H1 (cell line): ENCODE data around the gene SGO1. TPM values are rescaled to one million over a fixed set of nuclear protein-coding genes. Genes with fewer than 3 reads are reported as not detected.

Source experiments
- CTCF ChIA-PET: fragments of 300-600 bp; sonication (Branson Sonifier 250); formaldehyde crosslinking; loops from one replicate; lab custom pipeline; 2021; ENCODE audit not compliant: partially characterized antibody; lab: Charles Lee
- POLR2A ChIA-PET: fragments of 300-600 bp; sonication (Branson Sonifier 250); formaldehyde crosslinking; loops from one replicate; lab custom pipeline; 2021; ENCODE audit warnings: inconsistent platforms; ENCODE audit not compliant: partially characterized antibody; lab: Charles Lee
- DNase-seq, 2 experiments: peaks; one replicate each; pipeline versions ENCODE4 v3.0.0 to v3.0.0-alpha.2; 2010 to 2022; ENCODE audit warnings: low spot score in 2 of 2, low read depth in 1 of 2, mixed read lengths in 1 of 2
- FAIRE-seq: peaks from 2 replicates; lab custom pipeline; 2011; peaks lifted over from hg19 to GRCh38; lab: Jason Lieb, UNC
- H2AFZ ChIP-seq: 2 replicates; pipeline ENCODE4 v1.8.1; 2012; ENCODE audit warnings: low read length, inconsistent platforms
- H2AK5ac ChIP-seq: 2 replicates; pipeline ENCODE4 v1.6.1; 2013; ENCODE audit warnings: low read depth, low read length
- H2BK120ac ChIP-seq: replicated peaks from 2 replicates; pipeline ENCODE3; 2013; ENCODE audit warnings: low read depth, low read length, inconsistent platforms
- H2BK12ac ChIP-seq: 2 replicates; pipeline ENCODE4 v1.6.1; 2013; ENCODE audit warnings: low read depth, low read length
- H2BK15ac ChIP-seq: 2 replicates; pipeline ENCODE4 v1.6.1; 2013; ENCODE audit warnings: low read length
- H2BK20ac ChIP-seq: 2 replicates; pipeline ENCODE4 v1.6.1; 2013; ENCODE audit warnings: low read length
- H2BK5ac ChIP-seq: 2 replicates; pipeline ENCODE4 v1.6.1; 2013; ENCODE audit warnings: low read depth, low read length
- H3K14ac ChIP-seq: 2 replicates; pipeline ENCODE4 v1.6.1; 2013; ENCODE audit warnings: inconsistent platforms; ENCODE audit not compliant: insufficient read length
- H3K18ac ChIP-seq: 2 replicates; pipeline ENCODE4 v1.6.1; 2013; ENCODE audit warnings: low read length; ENCODE audit errors: extremely low read depth
- H3K23ac ChIP-seq: 2 replicates; pipeline ENCODE4 v1.6.1; 2013; ENCODE audit warnings: inconsistent platforms; ENCODE audit not compliant: insufficient read length
- H3K23me2 ChIP-seq: 2 replicates; pipeline ENCODE4 v1.6.1; 2013; ENCODE audit warnings: low read depth, low read length
- H3K27ac ChIP-seq: 2 replicates; pipeline ENCODE4 v1.6.1; 2011; ENCODE audit warnings: low read depth, low read length, inconsistent platforms
- H3K27me3 ChIP-seq, 4 experiments: replicated peaks in 1 of 4; 1 replicate in 1 of 4; 2 replicates in 3 of 4; pipeline versions ENCODE4 v1.6.1 to v1.8.1; 2011 to 2013; ENCODE audit warnings: low read length in 3 of 4, mild to moderate bottlenecking in 3 of 4, inconsistent platforms in 2 of 4, mixed read lengths in 2 of 4, moderate library complexity in 1 of 4; ENCODE audit not compliant: control insufficient read depth in 3 of 4, insufficient read depth in 3 of 4; ENCODE audit errors: extremely low read depth in 1 of 4
- H3K36me3 ChIP-seq, 4 experiments: 2 replicates each; pipeline versions ENCODE4 v1.6.1 to v1.8.1; 2011 to 2013; ENCODE audit warnings: mild to moderate bottlenecking in 4 of 4, low read length in 3 of 4, moderate library complexity in 2 of 4, control low read depth in 1 of 4, inconsistent platforms in 1 of 4; ENCODE audit not compliant: insufficient read depth in 4 of 4, control insufficient read depth in 2 of 4
- H3K4ac ChIP-seq: replicated peaks from 2 replicates; pipeline ENCODE3; 2013; ENCODE audit warnings: low read length, low read depth, mixed read lengths, inconsistent platforms; ENCODE audit not compliant: insufficient read length
- H3K4me1 ChIP-seq, 4 experiments: replicated peaks in 1 of 4; 1 replicate in 1 of 4; 2 replicates in 3 of 4; pipeline versions ENCODE4 v1.6.1 to v1.8.1; 2011 to 2013; ENCODE audit warnings: low read length in 3 of 4, inconsistent platforms in 2 of 4, mixed read lengths in 1 of 4; ENCODE audit not compliant: insufficient read depth in 4 of 4, control insufficient read depth in 3 of 4
- H3K4me2 ChIP-seq, 2 experiments: 2 replicates each; pipeline versions ENCODE4 v1.6.1 to v1.8.1; 2011 to 2013; ENCODE audit warnings: low read depth in 2 of 2, low read length in 2 of 2, control low read depth in 1 of 2, inconsistent platforms in 1 of 2, mild to moderate bottlenecking in 1 of 2; ENCODE audit not compliant: insufficient read depth in 1 of 2
- H3K4me3 ChIP-seq, 4 experiments: fragments of 200-600, 300-600 bp in 1 of 4; sonication (generic), shearing (Covaris generic), sonication (Bioruptor Twin) in 1 of 4; 2 replicates each; pipeline versions ENCODE4 v1.5.1 to v1.8.1; 2011 to 2016; ENCODE audit warnings: low read length in 4 of 4, low read depth in 3 of 4, control low read depth in 2 of 4, inconsistent platforms in 2 of 4, mild to moderate bottlenecking in 2 of 4, mixed read lengths in 1 of 4, moderate library complexity in 1 of 4; ENCODE audit not compliant: insufficient read depth in 2 of 4; ENCODE audit errors: extremely low read depth in 1 of 4
- H3K56ac ChIP-seq: replicated peaks from 2 replicates; pipeline ENCODE3; 2013; ENCODE audit warnings: low read depth, mild to moderate bottlenecking, mixed read lengths, low read length, inconsistent platforms; ENCODE audit not compliant: insufficient read length
- H3K79me1 ChIP-seq: 2 replicates; pipeline ENCODE4 v1.6.1; 2013; ENCODE audit warnings: low read depth, low read length, control low read depth
- H3K79me2 ChIP-seq, 2 experiments: 2 replicates each; pipeline versions ENCODE4 v1.6.1 to v1.8.1; 2012 to 2013; ENCODE audit warnings: low read length in 2 of 2, mild to moderate bottlenecking in 2 of 2, inconsistent platforms in 1 of 2; ENCODE audit not compliant: insufficient read depth in 2 of 2, control insufficient read depth in 1 of 2
- H3K9ac ChIP-seq, 4 experiments: replicated peaks in 1 of 4; 1 replicate in 1 of 4; 2 replicates in 3 of 4; pipeline versions ENCODE4 v1.6.1 to v1.8.1; 2011 to 2013; ENCODE audit warnings: low read depth in 3 of 4, low read length in 3 of 4, control low read depth in 2 of 4, mild to moderate bottlenecking in 2 of 4, moderate library complexity in 2 of 4, inconsistent platforms in 1 of 4; ENCODE audit errors: extremely low read depth in 1 of 4
- H3K9me3 ChIP-seq, 2 experiments: 2 replicates each; pipeline versions ENCODE4 v1.6.1 to v1.8.1; 2012 to 2013; ENCODE audit warnings: mild to moderate bottlenecking in 2 of 2, moderate library complexity in 2 of 2, control low read depth in 1 of 2, inconsistent platforms in 1 of 2, low read depth in 1 of 2, low read length in 1 of 2, mixed read lengths in 1 of 2; ENCODE audit not compliant: insufficient read depth in 2 of 2
- H4K20me1 ChIP-seq, 2 experiments: replicated peaks in 1 of 2; 2 replicates each; pipeline versions ENCODE3 to v1.8.1; 2011 to 2013; ENCODE audit warnings: inconsistent platforms in 2 of 2, low read length in 2 of 2, mild to moderate bottlenecking in 1 of 2; ENCODE audit not compliant: insufficient read depth in 2 of 2, control insufficient read depth in 1 of 2
- H4K5ac ChIP-seq: 2 replicates; pipeline ENCODE4 v1.6.1; 2013; ENCODE audit warnings: low read length, low read depth, mixed read lengths, inconsistent platforms; ENCODE audit not compliant: insufficient read length
- H4K8ac ChIP-seq: 2 replicates; pipeline ENCODE4 v1.8.0; 2013; ENCODE audit warnings: mild to moderate bottlenecking, moderate library complexity, low read length, inconsistent platforms; ENCODE audit not compliant: insufficient read depth; ENCODE audit errors: extremely low read depth
- H4K91ac ChIP-seq: replicated peaks from 2 replicates; pipeline ENCODE3; 2013; ENCODE audit warnings: low read length, mixed read lengths, inconsistent platforms; ENCODE audit not compliant: insufficient read length
- ATF3 ChIP-seq: IDR thresholded peaks from 2 replicates; pipeline ENCODE4 v1.6.1; 2011; ENCODE audit warnings: low read depth, mild to moderate bottlenecking, low read length; ENCODE audit not compliant: insufficient read depth
- BACH1 ChIP-seq: IDR thresholded peaks from 2 replicates; pipeline ENCODE4 v1.6.1; 2012; ENCODE audit warnings: low read length, improper control_type of control experiment
- BRCA1 ChIP-seq: IDR thresholded peaks from 2 replicates; pipeline ENCODE4 v1.6.1; 2012; ENCODE audit warnings: low read depth, low read length, improper control_type of control experiment
- CBX5 ChIP-seq: fragments of 300-800, 300-1000 bp; sonication (generic); IDR thresholded peaks from 2 replicates; pipeline ENCODE4 v1.7.1; 2016; ENCODE audit warnings: antibody characterized with exemption, low read length, low read depth
- CHD2 ChIP-seq: IDR thresholded peaks from 2 replicates; pipeline ENCODE4 v1.6.1; 2012; ENCODE audit warnings: low read length, improper control_type of control experiment
- GABPA ChIP-seq: IDR thresholded peaks from 2 replicates; pipeline ENCODE4 v1.6.1; 2011; ENCODE audit warnings: mild to moderate bottlenecking, low read length, moderate library complexity, borderline replicate concordance; ENCODE audit not compliant: insufficient read depth
- JUND ChIP-seq: IDR thresholded peaks from 2 replicates; pipeline ENCODE4 v1.6.1; 2011; ENCODE audit warnings: mild to moderate bottlenecking, improper control_type of control experiment, low read length
- KDM1A ChIP-seq: fragments of 200-600, 300-600 bp; sonication (generic); IDR thresholded peaks from 2 replicates; pipeline ENCODE4 v1.7.1; 2016; ENCODE audit warnings: mild to moderate bottlenecking, low read length, borderline replicate concordance
- NANOG ChIP-seq: IDR thresholded peaks from 2 replicates; pipeline ENCODE4 v1.6.1; 2011; ENCODE audit warnings: low read length, low read depth, mild to moderate bottlenecking, inconsistent platforms; ENCODE audit not compliant: insufficient read depth, poor library complexity, severe bottlenecking
- POLR2AphosphoS5 ChIP-seq: IDR thresholded peaks from 2 replicates; pipeline ENCODE4 v1.6.1; 2011; ENCODE audit warnings: low read depth, low read length
- RFX5 ChIP-seq: IDR thresholded peaks from 2 replicates; pipeline ENCODE4 v1.6.1; 2011; ENCODE audit warnings: low read depth, low read length, improper control_type of control experiment, borderline replicate concordance
- SIX5 ChIP-seq: IDR thresholded peaks from 2 replicates; pipeline ENCODE4 v1.6.1; 2011; ENCODE audit warnings: mild to moderate bottlenecking, low read depth, low read length
- SP1 ChIP-seq: IDR thresholded peaks from 2 replicates; pipeline ENCODE4 v1.6.1; 2011; ENCODE audit warnings: low read depth, low read length
- SP4 ChIP-seq: IDR thresholded peaks from 2 replicates; pipeline ENCODE4 v1.6.1; 2012; ENCODE audit warnings: low read length, inconsistent platforms
- SUZ12 ChIP-seq: fragments of 200-600 bp; sonication (generic); IDR thresholded peaks from 2 replicates; pipeline ENCODE4 v1.6.1; 2012; ENCODE audit warnings: mild to moderate bottlenecking, inconsistent platforms, low read length, moderate library complexity, mixed read lengths
- WGBS, 2 experiments: shearing (Covaris generic) in 1 of 2; methylation state at CpG; one replicate each; pipeline versions ENCODE4 v1.1.6 to v1.1.7; 2013 to 2015; ENCODE audit warnings: low lambda C conversion rate in 2 of 2, mixed read lengths in 2 of 2, inconsistent platforms in 1 of 2, low coverage in 1 of 2, missing lambda C conversion rate in 1 of 2; ENCODE audit not compliant: insufficient replicate concordance in 2 of 2, insufficient coverage in 1 of 2, insufficient read length in 1 of 2; ENCODE audit errors: extremely low coverage in 1 of 2, missing lambda C conversion rate in 1 of 2; 5-methylcytosine and 5-hydroxymethylcytosine counted together
- polyA plus RNA-seq, 7 experiments: library from polyadenylated mRNA; depleted of rRNA in 3 of 7; stranded (reverse) in 5 of 7; unstranded in 2 of 7; fragments of >200 nt in 5 of 7; fragments of 200-250 nt in 2 of 7; gene quantifications; 1 replicate in 5 of 7; 2 replicates in 1 of 7; 4 replicates in 1 of 7; pipeline versions ENCODE4 v1.2.1 to v1.2.3, GENCODE V29; 2011 to 2013; ENCODE audit warnings: missing spikeins in 2 of 7, mixed read lengths in 2 of 7
- total RNA-seq: library from RNA; stranded (reverse); fragmentation: NEBNext Ultra II Directional; extraction: Animal tissue kit (Norgen Biotek cat#: 25700); gene quantifications from 2 replicates; pipeline ENCODE4 v1.2.1, GENCODE V29; 2021

The SGO1 gene
- total and polyA plus RNA-seq, 2 of the 8 experiments (the other 6 are each of a cell fraction or from before 2014, with no cell fraction given), result 6.9 to 36.4 TPM

- Histone ChIP-seq H3K56ac (no peak overlapping the region), H4K91ac (no peak overlapping the region), H3K18ac (no peak overlapping the region), H4K20me1 (no peaks in the 10 kb centered on the region), H3K27ac (no peak overlapping the region), H2BK5ac (no peak overlapping the region), H4K5ac (no peak overlapping the region), H2BK12ac (no peak overlapping the region), H3K4ac (no peak overlapping the region), H3K27me3 (no peaks in the 10 kb centered on the region), H3K79me2 (no peaks in the 10 kb centered on the region), H3K9ac (no peak overlapping the region), H3K14ac (no peak overlapping the region), H2BK20ac (no peak overlapping the region), H3K4me2 (no peak overlapping the region), H4K8ac (no peak overlapping the region), H3K4me1 (no peaks in the 10 kb centered on the region), H2BK15ac (no peak overlapping the region), H2AK5ac (no peak overlapping the region), H2AFZ (no peak overlapping the region), H3K4me3 (no peak overlapping the region), H3K23ac (no peak overlapping the region), H3K23me2 (no peaks in the 10 kb centered on the region; the same call in 1 of the 2 replicates), H3K9me3 (no peaks in the 10 kb centered on the region), H3K36me3 (no peaks in the 10 kb centered on the region), H3K79me1 (no peaks in the 10 kb centered on the region), H2BK120ac (no peak overlapping the region)
- no peak for FAIRE-seq
- TF ChIP-seq BACH1 (no peak), NANOG (no peak), BRCA1 (no peak), SIX5 (no peak), CHD2 (no peak), KDM1A (no peak), POLR2AphosphoS5 (no peak), ATF3 (no peak), SP4 (no peak), SP1 (no peak), GABPA (no peak), RFX5 (no peak), CBX5 (no peak), SUZ12 (no peak), JUND (no peak)
- ChIA-PET POLR2A (no interaction called here), CTCF (interaction anchor here (1.6 kb wide), 1 partner anchor 14 kb away, joined by 5 read pairs; no protein-coding TSS in a partner anchor)
- no peak for DNase-seq
- 100% methylated on average over 2 of the region's 2 CpGs; no CpG with 5 or more reads in 1 of the 2 experiments for WGBS, 2 experiments
Observed at GRCh38 chr3:20128358-20128757, 57.6 kb downstream of the SGO1 start.
